ENCODE measurements around the gene CPN1. TPM values are rescaled to one million over a fixed set of nuclear protein-coding genes. Genes with fewer than 3 reads are reported as not detected.

CPN1 gene
- total and polyA plus RNA-seq, 10 of the 15 experiments (the other 5 are each of a cell fraction or from before 2014, with no cell fraction given), result 0.03 to 0.10 TPM; not detected in 8

- no peak for TF ChIP-seq ZNF592 (IDR thresholded peaks at IDR 0.05)
- no peak for TF ChIP-seq NFXL1 (IDR thresholded peaks at IDR 0.05; ENCODE audit: borderline replicate concordance)
- TF ChIP-seq, protein P1, sequence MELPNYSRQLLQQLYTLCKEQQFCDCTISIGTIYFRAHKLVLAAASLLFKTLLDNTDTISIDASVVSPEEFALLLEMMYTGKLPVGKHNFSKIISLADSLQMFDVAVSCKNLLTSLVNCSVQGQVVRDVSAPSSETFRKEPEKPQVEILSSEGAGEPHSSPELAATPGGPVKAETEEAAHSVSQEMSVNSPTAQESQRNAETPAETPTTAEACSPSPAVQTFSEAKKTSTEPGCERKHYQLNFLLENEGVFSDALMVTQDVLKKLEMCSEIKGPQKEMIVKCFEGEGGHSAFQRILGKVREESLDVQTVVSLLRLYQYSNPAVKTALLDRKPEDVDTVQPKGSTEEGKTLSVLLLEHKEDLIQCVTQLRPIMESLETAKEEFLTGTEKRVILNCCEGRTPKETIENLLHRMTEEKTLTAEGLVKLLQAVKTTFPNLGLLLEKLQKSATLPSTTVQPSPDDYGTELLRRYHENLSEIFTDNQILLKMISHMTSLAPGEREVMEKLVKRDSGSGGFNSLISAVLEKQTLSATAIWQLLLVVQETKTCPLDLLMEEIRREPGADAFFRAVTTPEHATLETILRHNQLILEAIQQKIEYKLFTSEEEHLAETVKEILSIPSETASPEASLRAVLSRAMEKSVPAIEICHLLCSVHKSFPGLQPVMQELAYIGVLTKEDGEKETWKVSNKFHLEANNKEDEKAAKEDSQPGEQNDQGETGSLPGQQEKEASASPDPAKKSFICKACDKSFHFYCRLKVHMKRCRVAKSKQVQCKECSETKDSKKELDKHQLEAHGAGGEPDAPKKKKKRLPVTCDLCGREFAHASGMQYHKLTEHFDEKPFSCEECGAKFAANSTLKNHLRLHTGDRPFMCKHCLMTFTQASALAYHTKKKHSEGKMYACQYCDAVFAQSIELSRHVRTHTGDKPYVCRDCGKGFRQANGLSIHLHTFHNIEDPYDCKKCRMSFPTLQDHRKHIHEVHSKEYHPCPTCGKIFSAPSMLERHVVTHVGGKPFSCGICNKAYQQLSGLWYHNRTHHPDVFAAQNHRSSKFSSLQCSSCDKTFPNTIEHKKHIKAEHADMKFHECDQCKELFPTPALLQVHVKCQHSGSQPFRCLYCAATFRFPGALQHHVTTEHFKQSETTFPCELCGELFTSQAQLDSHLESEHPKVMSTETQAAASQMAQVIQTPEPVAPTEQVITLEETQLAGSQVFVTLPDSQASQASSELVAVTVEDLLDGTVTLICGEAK (IDR thresholded peaks at IDR 0.05; ENCODE audit: borderline replicate concordance), result no peak
- TF ChIP-seq NBN (IDR thresholded peaks at IDR 0.05), result no peak
- TF ChIP-seq, protein P2, sequence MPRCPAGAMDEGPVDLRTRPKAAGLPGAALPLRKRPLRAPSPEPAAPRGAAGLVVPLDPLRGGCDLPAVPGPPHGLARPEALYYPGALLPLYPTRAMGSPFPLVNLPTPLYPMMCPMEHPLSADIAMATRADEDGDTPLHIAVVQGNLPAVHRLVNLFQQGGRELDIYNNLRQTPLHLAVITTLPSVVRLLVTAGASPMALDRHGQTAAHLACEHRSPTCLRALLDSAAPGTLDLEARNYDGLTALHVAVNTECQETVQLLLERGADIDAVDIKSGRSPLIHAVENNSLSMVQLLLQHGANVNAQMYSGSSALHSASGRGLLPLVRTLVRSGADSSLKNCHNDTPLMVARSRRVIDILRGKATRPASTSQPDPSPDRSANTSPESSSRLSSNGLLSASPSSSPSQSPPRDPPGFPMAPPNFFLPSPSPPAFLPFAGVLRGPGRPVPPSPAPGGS (IDR thresholded peaks at IDR 0.05; ENCODE audit: borderline replicate concordance, insufficient read depth, low read depth, low read length, poor library complexity, severe bottlenecking), result no peak
- TF ChIP-seq, protein P3, sequence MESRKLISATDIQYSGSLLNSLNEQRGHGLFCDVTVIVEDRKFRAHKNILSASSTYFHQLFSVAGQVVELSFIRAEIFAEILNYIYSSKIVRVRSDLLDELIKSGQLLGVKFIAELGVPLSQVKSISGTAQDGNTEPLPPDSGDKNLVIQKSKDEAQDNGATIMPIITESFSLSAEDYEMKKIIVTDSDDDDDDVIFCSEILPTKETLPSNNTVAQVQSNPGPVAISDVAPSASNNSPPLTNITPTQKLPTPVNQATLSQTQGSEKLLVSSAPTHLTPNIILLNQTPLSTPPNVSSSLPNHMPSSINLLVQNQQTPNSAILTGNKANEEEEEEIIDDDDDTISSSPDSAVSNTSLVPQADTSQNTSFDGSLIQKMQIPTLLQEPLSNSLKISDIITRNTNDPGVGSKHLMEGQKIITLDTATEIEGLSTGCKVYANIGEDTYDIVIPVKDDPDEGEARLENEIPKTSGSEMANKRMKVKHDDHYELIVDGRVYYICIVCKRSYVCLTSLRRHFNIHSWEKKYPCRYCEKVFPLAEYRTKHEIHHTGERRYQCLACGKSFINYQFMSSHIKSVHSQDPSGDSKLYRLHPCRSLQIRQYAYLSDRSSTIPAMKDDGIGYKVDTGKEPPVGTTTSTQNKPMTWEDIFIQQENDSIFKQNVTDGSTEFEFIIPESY (IDR thresholded peaks at IDR 0.05), result no peak
- TF ChIP-seq BMI1 (IDR thresholded peaks at IDR 0.05; ENCODE audit: borderline replicate concordance), result no peak
- no peak for TF ChIP-seq HSF1 (IDR thresholded peaks at IDR 0.05; ENCODE audit: low read depth, low read length)
- TF ChIP-seq MEF2B (IDR thresholded peaks at IDR 0.05; ENCODE audit: partially characterized antibody, poor library complexity, severe bottlenecking), result no peak
- TF ChIP-seq BHLHE40 (IDR thresholded peaks at IDR 0.05; ENCODE audit: borderline replicate concordance in 1 of 2, low read depth in 2 of 2, low read length in 1 of 2), result no peak
Measured at GRCh38 chr10:100000109-100000644, 81.5 kb downstream of the CPN1 start (continued).

Data from GM12878 (cell line).